Neural cell (in vitro differentiated cells): ENCODE data around the gene FRMD4B.

Experiments used
- EP300 ChIP-seq: fragments of 450-650 bp; conservative IDR thresholded peaks from 2 replicates; pipeline ENCODE4 v1.6.1; 2014; ENCODE audit warnings: antibody characterized with exemption, mild to moderate bottlenecking, moderate library complexity; ENCODE audit not compliant: poor library complexity, severe bottlenecking
- EZH2 ChIP-seq: fragments of 200-600, 300-800 bp; shearing (Covaris generic), sonication (generic); IDR thresholded peaks from 2 replicates; pipeline ENCODE4 v1.6.1; 2014; ENCODE audit warnings: antibody characterized with exemption, low read length, borderline replicate concordance, mild to moderate bottlenecking; ENCODE audit not compliant: insufficient read depth, poor library complexity, severe bottlenecking
- MXI1 ChIP-seq: fragments of 450-650 bp; conservative IDR thresholded peaks from 2 replicates; pipeline ENCODE4 v1.6.1; 2014; ENCODE audit warnings: antibody characterized with exemption, mild to moderate bottlenecking; ENCODE audit not compliant: poor library complexity, severe bottlenecking
- POLR2AphosphoS5 ChIP-seq: IDR thresholded peaks from 2 replicates; pipeline ENCODE4 v1.6.1; 2012
- RAD21 ChIP-seq: fragments of 450-650 bp; conservative IDR thresholded peaks from 2 replicates; pipeline ENCODE4 v1.6.1; 2014; ENCODE audit warnings: antibody characterized with exemption, mild to moderate bottlenecking, moderate library complexity
- SMC3 ChIP-seq: fragments of 450-650 bp; conservative IDR thresholded peaks from 2 replicates; pipeline ENCODE4 v1.6.1; 2014; ENCODE audit warnings: antibody characterized with exemption, mild to moderate bottlenecking, moderate library complexity; ENCODE audit not compliant: poor library complexity
- TAF1 ChIP-seq: IDR thresholded peaks from 2 replicates; pipeline ENCODE4 v1.6.1; 2012; ENCODE audit warnings: low read depth
- TF ChIP-seq, protein P1 (sequence below): fragments of 450-650 bp; IDR thresholded peaks from 2 replicates; pipeline ENCODE4 v1.5.1; 2014; ENCODE audit warnings: antibody characterized with exemption, mild to moderate bottlenecking, moderate library complexity; ENCODE audit not compliant: poor library complexity, severe bottlenecking
- TF ChIP-seq, protein P2 (sequence below): IDR thresholded peaks from 2 replicates; pipeline ENCODE4 v1.6.1; 2012; ENCODE audit warnings: borderline replicate concordance

DNA sequence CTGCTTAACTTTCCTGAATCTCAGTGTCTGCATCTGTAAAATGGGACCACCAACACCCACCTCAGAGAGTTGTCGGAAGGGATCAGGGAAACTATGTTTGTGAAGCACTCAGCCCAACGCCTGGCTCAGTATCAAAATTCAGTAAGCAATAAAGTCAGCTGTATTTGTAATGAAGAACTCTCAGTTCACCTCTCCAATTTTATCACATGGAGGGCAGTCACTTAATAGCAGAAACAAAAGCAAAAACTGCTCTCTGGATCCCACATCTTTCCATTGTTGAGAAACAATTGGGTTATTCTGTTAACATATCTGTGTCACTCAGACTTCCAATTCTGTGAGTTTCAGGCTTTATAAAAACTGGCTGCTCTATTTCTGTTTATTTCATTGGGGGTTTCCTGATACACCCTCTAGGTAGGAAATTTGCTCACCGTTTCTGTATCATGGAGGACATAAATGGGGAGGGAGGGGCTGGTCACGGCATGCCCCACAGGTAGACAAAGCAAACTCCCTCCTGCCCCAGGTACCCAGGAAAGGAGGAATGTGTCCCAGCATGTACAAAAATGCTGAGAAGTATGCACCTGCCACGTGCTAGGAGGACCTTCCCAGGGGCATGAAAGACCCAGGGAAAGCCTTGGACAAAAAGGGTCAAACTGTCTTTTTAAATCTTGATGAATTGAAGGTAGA lies 182.1 kb downstream of the FRMD4B start:
- TF ChIP-seq EZH2 (no peak), TAF1 (no peak), EP300 (no peak), POLR2AphosphoS5 (no peak), MXI1 (no peak), RAD21 (no peak), SMC3 (no peak)
- TF ChIP-seq, protein P1, sequence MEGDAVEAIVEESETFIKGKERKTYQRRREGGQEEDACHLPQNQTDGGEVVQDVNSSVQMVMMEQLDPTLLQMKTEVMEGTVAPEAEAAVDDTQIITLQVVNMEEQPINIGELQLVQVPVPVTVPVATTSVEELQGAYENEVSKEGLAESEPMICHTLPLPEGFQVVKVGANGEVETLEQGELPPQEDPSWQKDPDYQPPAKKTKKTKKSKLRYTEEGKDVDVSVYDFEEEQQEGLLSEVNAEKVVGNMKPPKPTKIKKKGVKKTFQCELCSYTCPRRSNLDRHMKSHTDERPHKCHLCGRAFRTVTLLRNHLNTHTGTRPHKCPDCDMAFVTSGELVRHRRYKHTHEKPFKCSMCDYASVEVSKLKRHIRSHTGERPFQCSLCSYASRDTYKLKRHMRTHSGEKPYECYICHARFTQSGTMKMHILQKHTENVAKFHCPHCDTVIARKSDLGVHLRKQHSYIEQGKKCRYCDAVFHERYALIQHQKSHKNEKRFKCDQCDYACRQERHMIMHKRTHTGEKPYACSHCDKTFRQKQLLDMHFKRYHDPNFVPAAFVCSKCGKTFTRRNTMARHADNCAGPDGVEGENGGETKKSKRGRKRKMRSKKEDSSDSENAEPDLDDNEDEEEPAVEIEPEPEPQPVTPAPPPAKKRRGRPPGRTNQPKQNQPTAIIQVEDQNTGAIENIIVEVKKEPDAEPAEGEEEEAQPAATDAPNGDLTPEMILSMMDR = no peak
- TF ChIP-seq, protein P2, sequence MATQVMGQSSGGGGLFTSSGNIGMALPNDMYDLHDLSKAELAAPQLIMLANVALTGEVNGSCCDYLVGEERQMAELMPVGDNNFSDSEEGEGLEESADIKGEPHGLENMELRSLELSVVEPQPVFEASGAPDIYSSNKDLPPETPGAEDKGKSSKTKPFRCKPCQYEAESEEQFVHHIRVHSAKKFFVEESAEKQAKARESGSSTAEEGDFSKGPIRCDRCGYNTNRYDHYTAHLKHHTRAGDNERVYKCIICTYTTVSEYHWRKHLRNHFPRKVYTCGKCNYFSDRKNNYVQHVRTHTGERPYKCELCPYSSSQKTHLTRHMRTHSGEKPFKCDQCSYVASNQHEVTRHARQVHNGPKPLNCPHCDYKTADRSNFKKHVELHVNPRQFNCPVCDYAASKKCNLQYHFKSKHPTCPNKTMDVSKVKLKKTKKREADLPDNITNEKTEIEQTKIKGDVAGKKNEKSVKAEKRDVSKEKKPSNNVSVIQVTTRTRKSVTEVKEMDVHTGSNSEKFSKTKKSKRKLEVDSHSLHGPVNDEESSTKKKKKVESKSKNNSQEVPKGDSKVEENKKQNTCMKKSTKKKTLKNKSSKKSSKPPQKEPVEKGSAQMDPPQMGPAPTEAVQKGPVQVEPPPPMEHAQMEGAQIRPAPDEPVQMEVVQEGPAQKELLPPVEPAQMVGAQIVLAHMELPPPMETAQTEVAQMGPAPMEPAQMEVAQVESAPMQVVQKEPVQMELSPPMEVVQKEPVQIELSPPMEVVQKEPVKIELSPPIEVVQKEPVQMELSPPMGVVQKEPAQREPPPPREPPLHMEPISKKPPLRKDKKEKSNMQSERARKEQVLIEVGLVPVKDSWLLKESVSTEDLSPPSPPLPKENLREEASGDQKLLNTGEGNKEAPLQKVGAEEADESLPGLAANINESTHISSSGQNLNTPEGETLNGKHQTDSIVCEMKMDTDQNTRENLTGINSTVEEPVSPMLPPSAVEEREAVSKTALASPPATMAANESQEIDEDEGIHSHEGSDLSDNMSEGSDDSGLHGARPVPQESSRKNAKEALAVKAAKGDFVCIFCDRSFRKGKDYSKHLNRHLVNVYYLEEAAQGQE = no peak
